GM18867 (cell line): ENCODE data around the gene WNT3A.

Source experiments
- ATAC-seq: cut with Tn5 transposase; IDR thresholded peaks from one replicate; pipeline ENCODE4 v1.9.1; 2021; ENCODE audit warnings: mild to moderate bottlenecking, moderate library complexity; ENCODE audit not compliant: unreplicated experiment

Gene WNT3A

GRCh38 chr1:228109962-228110488, 103.2 kb downstream of the WNT3A start:
- no peak for ATAC-seq

- no peak for ATAC-seq
These were observed 103.8 kb downstream of the WNT3A start for GRCh38 chr1:228110556-228110955.
